Endothelial cell (in vitro differentiated cells): ENCODE results near the gene PARD6G. TPM values are rescaled to one million over a fixed set of nuclear protein-coding genes. Genes with fewer than 3 reads are reported as not detected.
"Not testable (repeated sequence)": the region's sequence is repeated elsewhere in the genome, so short reads cannot be mapped to it uniquely, and the experiment has no call there.

Experiments used
- DNase-seq: peaks from one replicate; pipeline ENCODE4 v3.0.0; 2021; ENCODE audit warnings: low spot score
- H3K27ac Mint-ChIP-seq: one replicate; pipeline ENCODE4 v1.8.0; 2021; ENCODE audit warnings: mixed read lengths, inconsistent platforms; ENCODE audit not compliant: unreplicated experiment
- H3K27me3 Mint-ChIP-seq: one replicate; pipeline ENCODE4 v1.8.0; 2021; ENCODE audit warnings: mild to moderate bottlenecking, moderate library complexity, mixed read lengths, inconsistent platforms; ENCODE audit not compliant: unreplicated experiment
- H3K36me3 Mint-ChIP-seq: one replicate; pipeline ENCODE4 v1.8.0; 2021; ENCODE audit warnings: mild to moderate bottlenecking, low read depth, mixed read lengths, inconsistent platforms; ENCODE audit not compliant: unreplicated experiment
- H3K4me1 Mint-ChIP-seq: one replicate; pipeline ENCODE4 v1.8.0; 2021; ENCODE audit warnings: mild to moderate bottlenecking, mixed read lengths, inconsistent platforms; ENCODE audit not compliant: unreplicated experiment
- H3K4me3 Mint-ChIP-seq: one replicate; pipeline ENCODE4 v1.8.0; 2021; ENCODE audit warnings: mild to moderate bottlenecking, mixed read lengths, inconsistent platforms; ENCODE audit not compliant: unreplicated experiment
- H3K9me3 Mint-ChIP-seq: one replicate; pipeline ENCODE4 v1.8.0; 2021; ENCODE audit warnings: mixed read lengths, inconsistent platforms; ENCODE audit not compliant: unreplicated experiment
- CTCF ChIP-seq: fragments of 200-600 bp; sonication (generic); IDR thresholded peaks from one replicate; pipeline ENCODE4 v1.5.0; 2021; ENCODE audit warnings: antibody characterized with exemption; ENCODE audit not compliant: unreplicated experiment
- total RNA-seq: library from RNA; stranded (reverse); fragmentation: NEBNext Ultra II Directional; extraction: Animal tissue kit (Norgen Biotek cat#: 25700); gene quantifications from one replicate; pipeline ENCODE4 v1.2.1, GENCODE V29; 2021; ENCODE audit not compliant: unreplicated experiment

The PARD6G gene
- total RNA-seq, 1 donor from 2014 or later = 10.4 TPM

- Mint-ChIP-seq H3K9me3 (no peaks in the 10 kb centered on the region), H3K4me1 (peaks cover 6% of the 10 kb centered on the region), H3K27me3 (peaks cover 7% of the 10 kb centered on the region), H3K36me3 (no peaks in the 10 kb centered on the region), H3K4me3 (no peak overlapping the region), H3K27ac (no peak overlapping the region)
- DNase-seq = no peak
- TF ChIP-seq CTCF = no peak
Measured at GRCh38 chr18:80228051-80228848, 19.1 kb downstream of the PARD6G start.

GRCh38 chr18:80227472-80227871 lies 19.8 kb downstream of the PARD6G start:
- Mint-ChIP-seq H3K27ac (no peak overlapping the region), H3K4me3 (no peak overlapping the region), H3K27me3 (peaks cover 6% of the 10 kb centered on the region), H3K4me1 (peaks cover 6% of the 10 kb centered on the region), H3K36me3 (no peaks in the 10 kb centered on the region), H3K9me3 (no peaks in the 10 kb centered on the region)
- no peak for DNase-seq
- TF ChIP-seq CTCF = no peak

GRCh38 chr18:80225685-80226084 lies 21.6 kb downstream of the PARD6G start:
- no peak for DNase-seq
- H3K4me3 Mint-ChIP-seq = no peak overlapping the region
- peaks cover 5% of the 10 kb centered on the region for H3K27me3 Mint-ChIP-seq
- no peaks in the 10 kb centered on the region for H3K9me3 Mint-ChIP-seq
- no peaks in the 10 kb centered on the region for H3K36me3 Mint-ChIP-seq
- no peak overlapping the region for H3K27ac Mint-ChIP-seq
- TF ChIP-seq CTCF = no peak
- H3K4me1 Mint-ChIP-seq = peaks cover 6% of the 10 kb centered on the region

- no peak overlapping the region for H3K27ac Mint-ChIP-seq
- no peaks in the 10 kb centered on the region for H3K36me3 Mint-ChIP-seq
- no peaks in the 10 kb centered on the region for H3K9me3 Mint-ChIP-seq
- H3K4me3 Mint-ChIP-seq = no peak overlapping the region
- peaks cover 6% of the 10 kb centered on the region for H3K4me1 Mint-ChIP-seq
- H3K27me3 Mint-ChIP-seq = no peaks in the 10 kb centered on the region
- no peak for DNase-seq
- TF ChIP-seq CTCF = no peak
Measured at GRCh38 chr18:80223581-80224148, 23.6 kb downstream of the PARD6G start.

- H3K4me1 Mint-ChIP-seq, H3K9me3 Mint-ChIP-seq, DNase-seq, H3K27me3 Mint-ChIP-seq, H3K4me3 Mint-ChIP-seq, H3K27ac Mint-ChIP-seq, H3K36me3 Mint-ChIP-seq: not testable (repeated sequence)
Measured at GRCh38 chr18:80219488-80219887, 27.8 kb downstream of the PARD6G start.
